GM19099 (cell line): ENCODE measurements around the gene MSMB.

Experiments used
- POLR2A ChIP-seq: IDR thresholded peaks from 3 replicates; pipeline ENCODE4 v1.6.1; 2011; ENCODE audit warnings: low read depth; ENCODE audit not compliant: insufficient read length; ENCODE audit errors: extremely low read depth

MSMB gene

DNA sequence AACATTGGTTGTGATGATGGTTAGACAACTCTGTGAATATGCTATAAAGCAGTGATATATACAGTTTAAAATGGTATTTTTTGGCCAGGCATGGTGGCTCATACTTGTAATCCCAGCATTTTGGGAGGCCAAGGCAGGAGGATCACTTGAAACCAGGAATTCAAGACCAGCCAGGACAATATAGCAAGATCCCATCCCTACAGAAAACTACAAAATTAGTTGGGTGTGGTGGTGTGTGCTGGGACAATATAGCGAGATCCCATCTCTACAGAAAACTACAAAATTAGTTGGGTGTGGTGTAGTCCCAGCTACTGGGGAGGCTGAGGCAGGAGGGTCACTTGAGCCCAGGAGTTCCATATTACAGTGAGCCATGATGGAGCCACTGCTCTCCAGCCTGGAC, 27.5 kb upstream of the MSMB start:
- no peak for TF ChIP-seq POLR2A

DNA sequence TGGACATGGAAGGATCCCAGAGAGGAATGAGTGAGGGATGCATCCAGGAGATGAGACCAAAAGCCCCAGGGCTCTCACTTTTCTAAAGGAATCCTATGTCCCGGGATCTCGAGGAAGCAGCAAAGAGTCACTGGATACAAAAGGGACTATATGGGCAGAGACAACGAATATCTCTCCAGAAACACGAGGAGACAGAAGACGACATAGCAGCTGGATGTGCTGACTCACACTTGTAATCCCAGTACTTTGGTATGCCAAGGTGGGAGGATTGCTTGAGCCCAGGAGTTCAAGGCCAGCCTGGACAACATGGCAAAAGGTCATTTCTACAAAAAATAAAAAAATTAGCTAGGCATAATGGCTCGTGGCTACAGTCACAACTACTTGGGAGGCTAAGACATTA, 24.7 kb upstream of the MSMB start:
- TF ChIP-seq POLR2A: no peak

GRCh38 chr10:46069771-46070463, 23.8 kb upstream of the MSMB start:
- TF ChIP-seq POLR2A: no peak

DNA sequence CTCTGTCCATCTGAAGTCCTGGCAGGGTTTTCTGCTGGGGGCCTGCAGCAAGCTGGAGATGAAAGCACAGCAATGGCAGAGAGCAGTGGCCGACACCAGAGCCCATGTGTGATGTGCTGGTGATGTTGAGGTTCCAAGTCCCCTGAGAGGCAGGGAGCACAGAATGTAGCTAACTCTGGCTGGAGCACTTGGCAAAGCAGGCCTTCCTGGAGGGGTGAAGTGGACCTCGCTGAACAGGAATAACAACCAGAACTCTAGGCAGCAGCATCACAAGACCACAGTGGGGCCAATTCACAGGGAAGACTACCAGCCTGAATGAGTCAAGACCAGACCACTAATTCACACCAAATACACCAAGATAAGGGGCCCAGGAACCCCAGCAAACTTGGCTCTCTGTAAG, 22.8 kb upstream of the MSMB start:
- TF ChIP-seq POLR2A: no peak

DNA sequence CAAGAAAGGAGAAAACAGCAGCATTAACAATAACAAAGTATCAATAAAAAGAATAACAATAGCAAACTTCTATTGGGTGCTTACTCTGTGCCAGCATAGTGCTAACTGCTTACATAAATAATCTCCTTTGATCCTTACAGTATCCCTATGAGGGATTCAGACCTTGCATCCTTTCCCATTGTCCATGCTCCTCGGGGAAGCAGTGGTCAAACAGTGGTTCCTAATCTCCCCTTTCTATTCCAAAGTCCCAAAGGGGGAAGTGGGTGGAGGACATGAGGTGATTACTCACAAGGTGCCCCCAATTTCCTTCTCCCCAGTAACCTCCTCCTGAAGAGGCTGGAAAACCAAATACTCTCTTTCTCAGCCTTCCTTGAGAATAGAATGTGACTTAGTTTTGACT, 22.0 kb upstream of the MSMB start:
- no peak for TF ChIP-seq POLR2A

DNA sequence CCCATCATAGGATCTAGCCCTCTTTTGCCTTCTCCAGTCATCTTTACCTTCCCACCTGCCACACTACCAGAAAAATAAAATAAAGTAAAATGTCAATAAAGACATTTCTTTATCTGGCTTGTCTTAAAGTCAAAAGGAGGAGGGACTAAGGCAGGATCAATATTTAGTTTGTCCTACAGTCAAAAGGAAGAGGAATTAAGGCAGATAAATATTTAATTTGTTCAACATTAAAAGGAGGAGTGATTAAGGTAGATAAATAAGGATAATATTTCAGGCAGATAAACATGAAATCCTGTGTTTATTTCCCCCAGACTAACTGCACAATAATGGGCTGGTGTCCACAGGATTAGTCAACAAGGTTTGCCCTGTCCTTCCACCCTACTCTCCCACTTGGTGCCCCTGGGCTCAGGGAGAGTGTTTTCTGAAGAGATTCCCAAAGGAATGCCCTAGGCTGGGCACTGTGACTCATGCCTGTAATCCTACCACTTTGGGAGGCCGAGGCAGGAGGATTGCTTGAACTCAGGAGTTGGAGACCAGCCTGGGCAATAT, 18.3 kb upstream of the MSMB start:
- no peak for TF ChIP-seq POLR2A

GRCh38 chr10:46062723-46063428, 16.8 kb upstream of the MSMB start:
- no peak for TF ChIP-seq POLR2A

DNA sequence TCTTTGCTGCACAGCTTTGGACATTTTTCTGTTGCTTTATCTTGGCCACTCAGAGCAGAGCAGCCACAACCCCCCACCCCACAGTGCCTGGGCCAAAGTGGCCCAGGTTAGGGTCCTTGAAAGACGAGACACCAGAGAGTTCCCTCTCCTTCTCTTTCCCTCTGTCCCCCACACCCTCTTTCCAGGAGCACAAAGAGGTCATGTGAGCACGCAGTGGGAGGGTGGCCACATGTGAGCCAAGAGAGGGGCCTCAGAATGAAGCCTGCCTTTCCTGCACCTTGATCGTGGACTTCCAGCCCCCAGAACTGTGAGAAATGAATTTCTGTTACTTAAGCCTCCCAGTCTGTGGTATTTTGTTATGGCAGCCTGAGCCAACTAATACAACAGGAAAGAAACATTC, 14.6 kb upstream of the MSMB start:
- TF ChIP-seq POLR2A: no peak

- no peak for TF ChIP-seq POLR2A
Measured at GRCh38 chr10:46057038-46057437, 11.0 kb upstream of the MSMB start.

DNA sequence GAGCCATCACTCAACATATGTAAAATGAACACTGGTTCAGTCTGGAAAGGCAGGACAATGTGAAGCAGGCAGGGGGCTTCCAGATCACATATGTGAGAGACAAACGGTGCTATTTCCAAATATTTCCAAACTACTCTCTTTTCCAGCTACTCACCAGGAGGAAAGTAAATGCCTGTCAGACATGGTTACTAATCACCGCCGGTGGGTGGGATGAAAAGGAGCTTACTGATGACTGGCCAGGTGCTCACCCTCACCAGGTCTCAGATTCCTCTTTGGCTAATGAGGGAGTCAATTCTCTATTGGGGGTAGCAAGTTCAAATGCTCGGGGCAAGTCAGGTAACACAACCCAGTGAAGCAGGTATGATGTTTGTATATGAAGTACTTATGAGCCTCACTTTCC, 9.7 kb upstream of the MSMB start:
- TF ChIP-seq POLR2A: no peak

- TF ChIP-seq POLR2A: no peak
Measured at GRCh38 chr10:46053534-46054434, 7.7 kb upstream of the MSMB start.

GRCh38 chr10:46052791-46053375, 6.8 kb upstream of the MSMB start:
- TF ChIP-seq POLR2A: no peak

GRCh38 chr10:46052057-46052790, 6.2 kb upstream of the MSMB start:
- TF ChIP-seq POLR2A: no peak

GRCh38 chr10:46050941-46051623, 5.0 kb upstream of the MSMB start:
- TF ChIP-seq POLR2A: no peak
